Measurements from ENCODE around the gene GCGR.
"Not testable (repeated sequence)": the region's sequence is repeated elsewhere in the genome, so short reads cannot be mapped to it uniquely, and the experiment has no call there.

The GCGR gene

GRCh38 chr17:81831957-81832607 is 28.1 kb downstream of the GCGR start:
- Histone ChIP-seq H3K9me3 (ENCODE audit: low read length) (no peaks in the 10 kb centered on the region), H3K4me3 (ENCODE audit: low read length) (peak overlapping the region; percentile 59), H3K4me1 (ENCODE audit: insufficient read depth, low read length) (peaks cover 13% of the 10 kb centered on the region), H2AFZ (ENCODE audit: low read depth, low read length) (no peak overlapping the region), H3K36me3 (ENCODE audit: insufficient read depth, low read length) (no peaks in the 10 kb centered on the region), H3K27me3 (ENCODE audit: insufficient read depth, low read length) (no peaks in the 10 kb centered on the region)

GRCh38 chr17:81832608-81833159 is 28.7 kb downstream of the GCGR start:
- no peak overlapping the region for H2AFZ ChIP-seq (ENCODE audit: low read depth, low read length)
- no peaks in the 10 kb centered on the region for H3K27me3 ChIP-seq (ENCODE audit: insufficient read depth, low read length)
- H3K4me1 ChIP-seq (ENCODE audit: insufficient read depth, low read length) = peaks cover 13% of the 10 kb centered on the region
- no peaks in the 10 kb centered on the region for H3K36me3 ChIP-seq (ENCODE audit: insufficient read depth, low read length)
- no peaks in the 10 kb centered on the region for H3K9me3 ChIP-seq (ENCODE audit: low read length)
- H3K4me3 ChIP-seq (ENCODE audit: low read length) = peak overlapping the region; percentile 59

- Histone ChIP-seq H2AFZ (ENCODE audit: low read depth, low read length) (peak within 1 kb of the TSS; percentile 38), H3K27me3 (ENCODE audit: insufficient read depth, low read length) (no peaks in the 10 kb centered on the region)
Observed at GRCh38 chr17:81833160-81833920, 29.4 kb downstream of the GCGR start, which contains the start of gene MCRIP1. Gene MCRIP1 (minus strand): TSS chr17:81833291. CDS start chr17:81824506, 8,785 bp downstream.

GRCh38 chr17:81833921-81834830 is 30.2 kb downstream of the GCGR start:
- H3K4me1 ChIP-seq (ENCODE audit: insufficient read depth, low read length) = peaks cover 13% of the 10 kb centered on the region

More at GRCh38 chr17:81833160-81833920, 29.4 kb downstream of the GCGR start, which contains the start of gene MCRIP1:
- H3K4me3 ChIP-seq (ENCODE audit: low read length) = peak within 1 kb of the TSS; percentile 95
- H3K36me3 ChIP-seq (ENCODE audit: insufficient read depth, low read length) = no peaks in the 10 kb centered on the region
- peaks cover 13% of the 10 kb centered on the region for H3K4me1 ChIP-seq (ENCODE audit: insufficient read depth, low read length)
- H3K9me3 ChIP-seq (ENCODE audit: low read length) = no peaks in the 10 kb centered on the region

GRCh38 chr17:81834831-81835267 is 30.9 kb downstream of the GCGR start, which contains the start of gene PPP1R27:
Gene PPP1R27 (minus strand): TSS chr17:81835050. CDS start chr17:81834953, 97 bp downstream.
- no peaks in the 10 kb centered on the region for H3K27me3 ChIP-seq (ENCODE audit: insufficient read depth, low read length)
- no peaks in the 10 kb centered on the region for H3K9me3 ChIP-seq (ENCODE audit: low read length)
- H3K4me3 ChIP-seq (ENCODE audit: low read length) = peak within 1 kb of the TSS; percentile 95
- H2AFZ ChIP-seq (ENCODE audit: low read depth, low read length) = no peak within 1 kb of the TSS
- peaks cover 13% of the 10 kb centered on the region for H3K4me1 ChIP-seq (ENCODE audit: insufficient read depth, low read length)
- H3K36me3 ChIP-seq (ENCODE audit: insufficient read depth, low read length) = no peaks in the 10 kb centered on the region

More at GRCh38 chr17:81833921-81834830, 30.2 kb downstream of the GCGR start:
- Histone ChIP-seq H3K9me3 (ENCODE audit: low read length) (no peaks in the 10 kb centered on the region), H3K4me3 (ENCODE audit: low read length) (peak overlapping the region; percentile 95), H3K36me3 (ENCODE audit: insufficient read depth, low read length) (no peaks in the 10 kb centered on the region), H3K27me3 (ENCODE audit: insufficient read depth, low read length) (no peaks in the 10 kb centered on the region), H2AFZ (ENCODE audit: low read depth, low read length) (peak overlapping the region; percentile 38)

GRCh38 chr17:81837641-81838040 is 33.7 kb downstream of the GCGR start:
- Histone ChIP-seq H3K27me3 (ENCODE audit: insufficient read depth, low read length) (no peaks in the 10 kb centered on the region), H3K4me3 (ENCODE audit: low read length) (no peak overlapping the region), H3K9me3 (ENCODE audit: low read length) (no peaks in the 10 kb centered on the region), H3K36me3 (ENCODE audit: insufficient read depth, low read length) (peaks cover 2% of the 10 kb centered on the region), H2AFZ (ENCODE audit: low read depth, low read length) (no peak overlapping the region), H3K4me1 (ENCODE audit: insufficient read depth, low read length) (peaks cover 3% of the 10 kb centered on the region)

GRCh38 chr17:81838753-81839255 is 34.9 kb downstream of the GCGR start:
- peaks cover 12% of the 10 kb centered on the region for H3K36me3 ChIP-seq (ENCODE audit: insufficient read depth, low read length)
- no peaks in the 10 kb centered on the region for H3K27me3 ChIP-seq (ENCODE audit: insufficient read depth, low read length)
- H3K9me3 ChIP-seq (ENCODE audit: low read length) = no peaks in the 10 kb centered on the region
- H3K4me3 ChIP-seq (ENCODE audit: low read length) = no peak overlapping the region
- no peak overlapping the region for H2AFZ ChIP-seq (ENCODE audit: low read depth, low read length)
- H3K4me1 ChIP-seq (ENCODE audit: insufficient read depth, low read length) = peaks cover 3% of the 10 kb centered on the region

- no peaks in the 10 kb centered on the region for H3K27me3 ChIP-seq (ENCODE audit: insufficient read depth, low read length)
- peaks cover 17% of the 10 kb centered on the region for H3K36me3 ChIP-seq (ENCODE audit: insufficient read depth, low read length)
- peaks cover 3% of the 10 kb centered on the region for H3K4me1 ChIP-seq (ENCODE audit: insufficient read depth, low read length)
- H3K9me3 ChIP-seq (ENCODE audit: low read length) = no peaks in the 10 kb centered on the region
- H3K4me3 ChIP-seq (ENCODE audit: low read length) = no peak overlapping the region
- no peak overlapping the region for H2AFZ ChIP-seq (ENCODE audit: low read depth, low read length)
Observed at GRCh38 chr17:81839301-81839700, 35.4 kb downstream of the GCGR start.

GRCh38 chr17:81840059-81840458 is 36.1 kb downstream of the GCGR start:
- not testable (repeated sequence) for H3K9me3 ChIP-seq (ENCODE audit: low read length)

GRCh38 chr17:81840826-81841778 is 37.2 kb downstream of the GCGR start:
- H2AFZ ChIP-seq (ENCODE audit: low read depth, low read length) = no peak overlapping the region

More at GRCh38 chr17:81840059-81840458, 36.1 kb downstream of the GCGR start:
- not testable (repeated sequence) for H3K4me3 ChIP-seq (ENCODE audit: low read length); H2AFZ ChIP-seq (ENCODE audit: low read depth, low read length); H3K27me3 ChIP-seq (ENCODE audit: insufficient read depth, low read length); H3K4me1 ChIP-seq (ENCODE audit: insufficient read depth, low read length)
- H3K36me3 ChIP-seq (ENCODE audit: insufficient read depth, low read length) = peaks cover 24% of the 10 kb centered on the region

GRCh38 chr17:81841866-81842265 is 37.9 kb downstream of the GCGR start:
- Histone ChIP-seq H2AFZ (ENCODE audit: low read depth, low read length) (no peak overlapping the region), H3K4me3 (ENCODE audit: low read length) (no peak overlapping the region), H3K27me3 (ENCODE audit: insufficient read depth, low read length) (no peaks in the 10 kb centered on the region), H3K4me1 (ENCODE audit: insufficient read depth, low read length) (no peaks in the 10 kb centered on the region), H3K36me3 (ENCODE audit: insufficient read depth, low read length) (peaks cover 42% of the 10 kb centered on the region), H3K9me3 (ENCODE audit: low read length) (no peaks in the 10 kb centered on the region)

More at GRCh38 chr17:81840826-81841778, 37.2 kb downstream of the GCGR start:
- H3K27me3 ChIP-seq (ENCODE audit: insufficient read depth, low read length) = no peaks in the 10 kb centered on the region
- H3K9me3 ChIP-seq (ENCODE audit: low read length) = no peaks in the 10 kb centered on the region
- H3K4me3 ChIP-seq (ENCODE audit: low read length) = no peak overlapping the region
- peaks cover 35% of the 10 kb centered on the region for H3K36me3 ChIP-seq (ENCODE audit: insufficient read depth, low read length)
- H3K4me1 ChIP-seq (ENCODE audit: insufficient read depth, low read length) = no peaks in the 10 kb centered on the region
